Measurements from ENCODE around the gene SLC12A8.

GRCh38 chr3:125166599-125167136, 45.9 kb downstream of the SLC12A8 start:
- TF ChIP-seq, protein P1, sequence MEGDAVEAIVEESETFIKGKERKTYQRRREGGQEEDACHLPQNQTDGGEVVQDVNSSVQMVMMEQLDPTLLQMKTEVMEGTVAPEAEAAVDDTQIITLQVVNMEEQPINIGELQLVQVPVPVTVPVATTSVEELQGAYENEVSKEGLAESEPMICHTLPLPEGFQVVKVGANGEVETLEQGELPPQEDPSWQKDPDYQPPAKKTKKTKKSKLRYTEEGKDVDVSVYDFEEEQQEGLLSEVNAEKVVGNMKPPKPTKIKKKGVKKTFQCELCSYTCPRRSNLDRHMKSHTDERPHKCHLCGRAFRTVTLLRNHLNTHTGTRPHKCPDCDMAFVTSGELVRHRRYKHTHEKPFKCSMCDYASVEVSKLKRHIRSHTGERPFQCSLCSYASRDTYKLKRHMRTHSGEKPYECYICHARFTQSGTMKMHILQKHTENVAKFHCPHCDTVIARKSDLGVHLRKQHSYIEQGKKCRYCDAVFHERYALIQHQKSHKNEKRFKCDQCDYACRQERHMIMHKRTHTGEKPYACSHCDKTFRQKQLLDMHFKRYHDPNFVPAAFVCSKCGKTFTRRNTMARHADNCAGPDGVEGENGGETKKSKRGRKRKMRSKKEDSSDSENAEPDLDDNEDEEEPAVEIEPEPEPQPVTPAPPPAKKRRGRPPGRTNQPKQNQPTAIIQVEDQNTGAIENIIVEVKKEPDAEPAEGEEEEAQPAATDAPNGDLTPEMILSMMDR (conservative IDR thresholded peaks at IDR 0.05; ENCODE audit: low read length): no peak
- TF ChIP-seq EZH2phosphoT487 (IDR thresholded peaks at IDR 0.05; ENCODE audit: borderline replicate concordance): no peak

All from Loucy (cell line).